Retina (tissue), 1 donor: ENCODE data around the gene PDE4B.

ENCODE experiments used
- DNase-seq: peaks from one replicate; pipeline ENCODE4 v3.0.0-alpha.2; 2016

The PDE4B gene

GRCh38 chr1:66208632-66209031, 415.9 kb downstream of the PDE4B start:
- no peak for DNase-seq

GRCh38 chr1:66210635-66211244, 418.0 kb downstream of the PDE4B start:
- no peak for DNase-seq

- no peak for DNase-seq
Observed at GRCh38 chr1:66211521-66211920, 418.8 kb downstream of the PDE4B start.

GRCh38 chr1:66213491-66213890, 420.8 kb downstream of the PDE4B start:
- no peak for DNase-seq

GRCh38 chr1:66214901-66215300, 422.2 kb downstream of the PDE4B start:
- no peak for DNase-seq

- no peak for DNase-seq
Observed at GRCh38 chr1:66217021-66217420, 424.3 kb downstream of the PDE4B start.

- DNase-seq = no peak
Observed at GRCh38 chr1:66217561-66217960, 424.9 kb downstream of the PDE4B start.

- no peak for DNase-seq
Observed at GRCh38 chr1:66220477-66220876, 427.8 kb downstream of the PDE4B start.

GRCh38 chr1:66223681-66224080, 431.0 kb downstream of the PDE4B start:
- DNase-seq = no peak

- DNase-seq = no peak
Observed at GRCh38 chr1:66226985-66227384, 434.3 kb downstream of the PDE4B start.

GRCh38 chr1:66227966-66228365, 435.3 kb downstream of the PDE4B start:
- no peak for DNase-seq

- DNase-seq = no peak
Observed at GRCh38 chr1:66231217-66231616, 438.5 kb downstream of the PDE4B start.

GRCh38 chr1:66231681-66232463, 439.2 kb downstream of the PDE4B start:
- DNase-seq = no peak

- no peak for DNase-seq
Observed at GRCh38 chr1:66237042-66237441, 444.3 kb downstream of the PDE4B start.

- DNase-seq = no peak
Observed at GRCh38 chr1:66237722-66238479, 445.2 kb downstream of the PDE4B start.

GRCh38 chr1:66239834-66240233, 447.1 kb downstream of the PDE4B start:
- no peak for DNase-seq

- no peak for DNase-seq
Observed at GRCh38 chr1:66240491-66241484, 448.1 kb downstream of the PDE4B start.

GRCh38 chr1:66242646-66243547, 450.2 kb downstream of the PDE4B start:
- DNase-seq = peak; percentile 88

GRCh38 chr1:66243548-66244130, 450.9 kb downstream of the PDE4B start:
- DNase-seq = no peak

- DNase-seq = no peak
Observed at GRCh38 chr1:66244429-66244828, 451.7 kb downstream of the PDE4B start.

- DNase-seq = no peak
Observed at GRCh38 chr1:66245691-66246090, 453.0 kb downstream of the PDE4B start.
